BJ (cell line): ENCODE measurements around the gene SLC7A11. TPM values are rescaled to one million over a fixed set of nuclear protein-coding genes. Genes with fewer than 3 reads are reported as not detected.

Experiments used
- CTCF ChIA-PET: fragments of 350-600 bp; formaldehyde crosslinking; extraction: SDS; loops from one replicate; lab custom pipeline; 2021; ENCODE audit warnings: antibody characterized with exemption, inconsistent platforms; lab: Yijun Ruan, JAX
- POLR2A ChIA-PET: fragments of 300-600 bp; sonication (Branson Sonifier 250); formaldehyde crosslinking; extraction: SDS; loops from one replicate; lab custom pipeline; 2021; ENCODE audit warnings: antibody characterized with exemption; lab: Charles Lee
- DNase-seq: peaks from one replicate; pipeline ENCODE4 v3.0.0-alpha.2; 2011; ENCODE audit warnings: low read depth
- H3K27me3 ChIP-seq: 2 replicates; pipeline ENCODE4 v1.6.0; 2011; ENCODE audit warnings: low read length; ENCODE audit not compliant: control insufficient read depth, insufficient read depth
- H3K36me3 ChIP-seq: 2 replicates; pipeline ENCODE4 v1.5.1; 2011; ENCODE audit warnings: low read length; ENCODE audit not compliant: control insufficient read depth, insufficient read depth
- H3K4me3 ChIP-seq: 2 replicates; pipeline ENCODE4 v1.5.1; 2011; ENCODE audit warnings: low read depth, mild to moderate bottlenecking, control low read depth, low read length
- polyA plus RNA-seq: library from polyadenylated mRNA; depleted of rRNA; stranded (reverse); fragments of >200 nt; gene quantifications from 2 replicates; pipeline ENCODE4 v1.2.3, GENCODE V29; 2011
- TF ChIP-seq, protein P1 (sequence below): IDR thresholded peaks from 2 replicates; pipeline ENCODE4 v1.5.1; 2011; ENCODE audit warnings: low read depth, mild to moderate bottlenecking, control low read depth, inconsistent platforms, low read length, moderate library complexity; ENCODE audit not compliant: insufficient read depth

SLC7A11 gene
- polyA plus RNA-seq, 1 experiment, result 27.5 TPM

DNA sequence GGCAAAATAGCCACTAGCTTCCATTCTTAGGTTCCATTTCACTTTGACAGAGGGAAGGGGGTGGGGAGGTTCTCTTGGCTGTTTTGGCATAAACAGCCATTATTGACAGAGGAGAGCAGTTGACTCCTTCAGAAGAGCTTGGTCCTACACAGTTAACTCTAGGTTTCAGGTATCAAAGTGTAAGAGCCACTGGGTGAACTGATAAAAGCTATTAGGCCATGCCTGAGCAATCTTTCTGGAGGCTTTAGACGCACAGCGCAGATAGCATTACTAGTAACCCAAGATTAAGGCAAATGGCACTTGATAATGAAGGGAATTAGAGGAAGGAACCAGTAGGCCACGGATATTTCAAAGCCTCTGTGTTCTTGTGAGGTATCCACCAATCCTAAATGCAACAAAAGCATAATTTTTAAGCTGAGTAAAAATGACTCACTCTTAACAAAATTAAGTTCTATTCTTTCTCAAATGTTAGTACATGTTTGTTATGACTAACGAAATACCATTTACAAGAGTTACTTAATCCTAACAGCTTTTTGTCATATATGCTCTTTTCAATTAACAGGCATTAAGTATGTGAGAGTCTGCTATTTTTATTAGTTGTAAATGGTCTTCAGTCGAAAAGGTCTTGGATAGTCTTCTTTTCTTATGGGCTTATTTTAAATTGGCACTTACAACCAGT is 53.6 kb downstream of the SLC7A11 start:
- TF ChIP-seq, protein P1, sequence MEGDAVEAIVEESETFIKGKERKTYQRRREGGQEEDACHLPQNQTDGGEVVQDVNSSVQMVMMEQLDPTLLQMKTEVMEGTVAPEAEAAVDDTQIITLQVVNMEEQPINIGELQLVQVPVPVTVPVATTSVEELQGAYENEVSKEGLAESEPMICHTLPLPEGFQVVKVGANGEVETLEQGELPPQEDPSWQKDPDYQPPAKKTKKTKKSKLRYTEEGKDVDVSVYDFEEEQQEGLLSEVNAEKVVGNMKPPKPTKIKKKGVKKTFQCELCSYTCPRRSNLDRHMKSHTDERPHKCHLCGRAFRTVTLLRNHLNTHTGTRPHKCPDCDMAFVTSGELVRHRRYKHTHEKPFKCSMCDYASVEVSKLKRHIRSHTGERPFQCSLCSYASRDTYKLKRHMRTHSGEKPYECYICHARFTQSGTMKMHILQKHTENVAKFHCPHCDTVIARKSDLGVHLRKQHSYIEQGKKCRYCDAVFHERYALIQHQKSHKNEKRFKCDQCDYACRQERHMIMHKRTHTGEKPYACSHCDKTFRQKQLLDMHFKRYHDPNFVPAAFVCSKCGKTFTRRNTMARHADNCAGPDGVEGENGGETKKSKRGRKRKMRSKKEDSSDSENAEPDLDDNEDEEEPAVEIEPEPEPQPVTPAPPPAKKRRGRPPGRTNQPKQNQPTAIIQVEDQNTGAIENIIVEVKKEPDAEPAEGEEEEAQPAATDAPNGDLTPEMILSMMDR, result no peak
- Histone ChIP-seq H3K36me3 (peaks cover 3% of the 10 kb centered on the region), H3K4me3 (no peak overlapping the region), H3K27me3 (no peaks in the 10 kb centered on the region)
- peak; percentile 7 for DNase-seq
- POLR2A ChIA-PET, result no interaction called here
- CTCF ChIA-PET, result interaction anchor here (1.1 to 1.8 kb wide), 4 partner anchors 51 to 492 kb away, joined by 3 to 7 read pairs (median 4); no protein-coding TSS in a partner anchor

GRCh38 chr4:138185859-138186645 is 56.1 kb downstream of the SLC7A11 start:
- TF ChIP-seq, protein P1, result no peak
- DNase-seq, result no peak
- POLR2A ChIA-PET, result no interaction called here
- Histone ChIP-seq H3K27me3 (no peaks in the 10 kb centered on the region), H3K36me3 (peaks cover 2% of the 10 kb centered on the region; the same call in 1 of the 2 replicates), H3K4me3 (no peak overlapping the region)
- CTCF ChIA-PET, result interaction anchor here (0.5 to 1.8 kb wide), 5 partner anchors 37 to 1062 kb away, joined by 3 to 8 read pairs (median 3); no protein-coding TSS in a partner anchor

DNA sequence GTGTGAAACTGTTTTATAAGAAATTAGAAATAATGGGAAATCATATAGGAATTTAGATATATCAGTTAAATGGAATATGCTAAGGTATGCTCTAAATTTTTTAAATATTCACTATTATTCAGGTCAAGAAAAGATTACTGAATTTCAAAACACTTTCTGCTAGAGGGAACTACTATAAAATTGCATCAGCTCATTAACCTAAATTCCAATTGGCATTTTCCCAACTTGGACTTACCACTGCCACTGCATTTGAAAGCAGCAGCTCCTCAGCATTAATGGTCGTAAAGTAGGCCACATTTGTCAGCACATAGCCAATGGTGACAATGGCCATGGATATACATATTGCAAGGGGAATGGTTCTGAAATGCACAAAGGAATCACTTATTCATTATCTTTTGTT is 57.3 kb downstream of the SLC7A11 start:
- no peak for DNase-seq
- Histone ChIP-seq H3K36me3 (peaks cover 3% of the 10 kb centered on the region; the same call in 1 of the 2 replicates), H3K4me3 (no peak overlapping the region), H3K27me3 (no peaks in the 10 kb centered on the region)
- POLR2A ChIA-PET, result no interaction called here
- CTCF ChIA-PET, result interaction anchor here (1.0 to 2.2 kb wide), 4 partner anchors 31 to 496 kb away, joined by 3 to 9 read pairs (median 3); no protein-coding TSS in a partner anchor
- TF ChIP-seq, protein P1, result no peak

GRCh38 chr4:138182838-138183426 is 59.2 kb downstream of the SLC7A11 start:
- Histone ChIP-seq H3K36me3 (peaks cover 3% of the 10 kb centered on the region; the same call in 1 of the 2 replicates), H3K4me3 (no peak overlapping the region), H3K27me3 (no peaks in the 10 kb centered on the region)
- ChIA-PET CTCF (interaction anchor here (0.7 to 2.5 kb wide), 16 partner anchors 9 to 498 kb away, joined by 3 to 11 read pairs (median 4); no protein-coding TSS in a partner anchor), POLR2A (interaction anchor here (0.6 kb wide), 1 partner anchor 388 kb away, joined by 4 read pairs; no protein-coding TSS in a partner anchor)
- TF ChIP-seq, protein P1, result peak; percentile 65
- DNase-seq, result peak; percentile 16
